IMR-90 (cell line): ENCODE results near the gene CYP2B6. TPM values are rescaled to one million over a fixed set of nuclear protein-coding genes. Genes with fewer than 3 reads are reported as not detected.

Experiments
- ATAC-seq: fragments of 200-7000 bp; cut with Tn5 transposase; 2 replicates; pipeline ENCODE4 v1.9.1; 2020; ENCODE audit warnings: low read depth, mild to moderate bottlenecking, moderate library complexity
- BruUV-seq: library from RNA; stranded (reverse); fragments of 400-500 nt; replicated peaks from 2 replicates; lab custom pipeline; 2021; lab: Mats Ljungman, UMichigan
- CTCF ChIA-PET: fragments of 300-600 bp; formaldehyde crosslinking; extraction: SDS; loops from one replicate; lab custom pipeline; 2021; ENCODE audit warnings: antibody characterized with exemption; lab: Yijun Ruan, JAX
- POLR2A ChIA-PET: fragments of 300-600 bp; sonication (Branson Sonifier 250); formaldehyde crosslinking; loops from one replicate; lab custom pipeline; 2022; ENCODE audit warnings: antibody characterized with exemption; ENCODE audit not compliant: unreplicated experiment; lab: Charles Lee
- DNase-seq: peaks from one replicate; pipeline ENCODE4 v3.0.0; 2013
- H2AFZ ChIP-seq: replicated peaks from 2 replicates; pipeline ENCODE3; 2013; ENCODE audit warnings: low read length, mild to moderate bottlenecking; ENCODE audit not compliant: poor library complexity
- H2AK5ac ChIP-seq: 2 replicates; pipeline ENCODE4 v1.6.1; 2013; ENCODE audit warnings: low read depth, low read length, inconsistent platforms
- H2AK9ac ChIP-seq: replicated peaks from 2 replicates; pipeline ENCODE3; 2013; ENCODE audit warnings: mild to moderate bottlenecking, low read depth, low read length, moderate library complexity; ENCODE audit not compliant: poor library complexity
- H2BK120ac ChIP-seq: 2 replicates; pipeline ENCODE4 v1.6.1; 2013; ENCODE audit warnings: low read depth, low read length, inconsistent platforms
- H2BK15ac ChIP-seq: 3 replicates; pipeline ENCODE4 v1.6.1; 2013; ENCODE audit warnings: low read depth, low read length, inconsistent platforms
- H2BK20ac ChIP-seq: 2 replicates; pipeline ENCODE4 v1.6.1; 2013; ENCODE audit warnings: low read depth, mild to moderate bottlenecking, inconsistent platforms, low read length, moderate library complexity
- H2BK5ac ChIP-seq: 2 replicates; pipeline ENCODE4 v1.6.1; 2013; ENCODE audit warnings: mild to moderate bottlenecking, low read depth, low read length, inconsistent platforms; ENCODE audit not compliant: poor library complexity, severe bottlenecking
- H3K14ac ChIP-seq: replicated peaks from 2 replicates; pipeline ENCODE4 v1.6.1; 2013; ENCODE audit warnings: low read depth, low read length, inconsistent platforms
- H3K18ac ChIP-seq: 2 replicates; pipeline ENCODE4 v1.6.1; 2013; ENCODE audit warnings: low read depth, low read length, control low read depth
- H3K23ac ChIP-seq: 2 replicates; pipeline ENCODE4 v1.6.1; 2013; ENCODE audit warnings: low read depth, low read length, inconsistent platforms
- H3K27ac ChIP-seq: 2 replicates; pipeline ENCODE4 v1.5.1; 2013; ENCODE audit warnings: mild to moderate bottlenecking, control low read depth, low read length; ENCODE audit not compliant: insufficient read depth
- H3K27me3 ChIP-seq: 2 replicates; pipeline ENCODE4 v1.6.1; 2013; ENCODE audit warnings: low read length; ENCODE audit not compliant: control insufficient read depth, insufficient read depth
- H3K36me3 ChIP-seq: 2 replicates; pipeline ENCODE4 v1.6.1; 2013; ENCODE audit warnings: low read length, mixed read lengths; ENCODE audit not compliant: control insufficient read depth, insufficient read depth
- H3K4ac ChIP-seq: 2 replicates; pipeline ENCODE4 v1.6.1; 2013; ENCODE audit warnings: low read depth, low read length, inconsistent platforms
- H3K4me1 ChIP-seq: 2 replicates; pipeline ENCODE4 v1.6.1; 2013; ENCODE audit warnings: low read length, mixed read lengths; ENCODE audit not compliant: control insufficient read depth, insufficient read depth
- H3K4me2 ChIP-seq: 2 replicates; pipeline ENCODE4 v1.6.1; 2013; ENCODE audit warnings: low read depth, mild to moderate bottlenecking, control low read depth, low read length, moderate library complexity
- H3K4me3 ChIP-seq: 2 replicates; pipeline ENCODE4 v1.5.1; 2013; ENCODE audit warnings: low read depth, mild to moderate bottlenecking, control low read depth, low read length, moderate library complexity; ENCODE audit not compliant: insufficient read depth
- H3K56ac ChIP-seq: 2 replicates; pipeline ENCODE4 v1.6.1; 2013; ENCODE audit warnings: low read length, inconsistent platforms; ENCODE audit not compliant: insufficient read depth; ENCODE audit errors: extremely low read depth
- H3K79me1 ChIP-seq, 2 experiments: 2 replicates each; pipeline ENCODE4 v1.6.1; 2013; ENCODE audit warnings: low read length in 2 of 2, inconsistent platforms in 1 of 2, low read depth in 1 of 2
- H3K9ac ChIP-seq: 2 replicates; pipeline ENCODE4 v1.6.1; 2013; ENCODE audit warnings: low read depth, low read length, control low read depth
- H3K9me1 ChIP-seq: 2 replicates; pipeline ENCODE4 v1.6.1; 2013; ENCODE audit warnings: low read length, inconsistent platforms; ENCODE audit not compliant: insufficient read depth
- H3K9me3 ChIP-seq: 2 replicates; pipeline ENCODE4 v1.6.1; 2013; ENCODE audit warnings: low read length; ENCODE audit not compliant: control insufficient read depth, insufficient read depth
- H4K20me1 ChIP-seq: 2 replicates; pipeline ENCODE4 v1.6.1; 2013; ENCODE audit warnings: low read length, inconsistent platforms; ENCODE audit not compliant: insufficient read depth
- H4K5ac ChIP-seq: 2 replicates; pipeline ENCODE4 v1.6.1; 2013; ENCODE audit warnings: mild to moderate bottlenecking, low read depth, low read length, control low read depth
- H4K8ac ChIP-seq, 2 experiments: 2 replicates each; pipeline ENCODE4 v1.6.1; 2013; ENCODE audit warnings: low read depth in 2 of 2, low read length in 2 of 2, control low read depth in 1 of 2, inconsistent platforms in 1 of 2
- H4K91ac ChIP-seq: 2 replicates; pipeline ENCODE4 v1.6.1; 2013; ENCODE audit warnings: low read depth, low read length, inconsistent platforms; ENCODE audit not compliant: insufficient read depth
- BHLHE40 ChIP-seq: fragments of 150-350 bp; IDR thresholded peaks from 2 replicates; pipeline ENCODE4 v1.6.1; 2016; ENCODE audit warnings: mild to moderate bottlenecking, low read depth, low read length
- CEBPB ChIP-seq: IDR thresholded peaks from 2 replicates; pipeline ENCODE4 v1.6.1; 2012; ENCODE audit warnings: low read depth, low read length, improper control_type of control experiment
- CHD1 ChIP-seq: IDR thresholded peaks from 2 replicates; pipeline ENCODE4 v1.6.1; 2012; ENCODE audit warnings: low read depth, low read length, improper control_type of control experiment
- CTCF ChIP-seq: conservative IDR thresholded peaks from 2 replicates; pipeline ENCODE4 v1.5.1; 2012; ENCODE audit warnings: mild to moderate bottlenecking, low read depth, low read length, improper control_type of control experiment
- ELK1 ChIP-seq: fragments of 150-350 bp; IDR thresholded peaks from 2 replicates; pipeline ENCODE4 v1.6.1; 2016; ENCODE audit warnings: low read depth, mild to moderate bottlenecking, low read length, moderate library complexity, borderline replicate concordance
- FOS ChIP-seq: fragments of 150-350 bp; IDR thresholded peaks from 2 replicates; pipeline ENCODE4 v1.6.1; 2016; ENCODE audit warnings: low read depth, low read length
- MAFK ChIP-seq: IDR thresholded peaks from 2 replicates; pipeline ENCODE4 v1.6.1; 2012; ENCODE audit warnings: low read depth, low read length, improper control_type of control experiment
- MAZ ChIP-seq: IDR thresholded peaks from 2 replicates; pipeline ENCODE4 v1.6.1; 2012; ENCODE audit warnings: low read depth, mild to moderate bottlenecking, low read length, improper control_type of control experiment, moderate library complexity, borderline replicate concordance
- MXI1 ChIP-seq: IDR thresholded peaks from 2 replicates; pipeline ENCODE4 v1.6.1; 2012; ENCODE audit warnings: low read depth, mild to moderate bottlenecking, low read length, moderate library complexity, borderline replicate concordance
- NFE2L2 ChIP-seq: fragments of 150-350 bp; IDR thresholded peaks from 2 replicates; pipeline ENCODE4 v1.6.1; 2016; ENCODE audit warnings: low read depth, mild to moderate bottlenecking, low read length
- POLR2A ChIP-seq: IDR thresholded peaks from 2 replicates; pipeline ENCODE4 v1.6.1; 2012; ENCODE audit warnings: mild to moderate bottlenecking, low read depth, low read length
- RAD21 ChIP-seq: IDR thresholded peaks from 2 replicates; pipeline ENCODE4 v1.6.1; 2012; ENCODE audit warnings: low read length, improper control_type of control experiment
- RCOR1 ChIP-seq: IDR thresholded peaks from 2 replicates; pipeline ENCODE4 v1.6.1; 2012; ENCODE audit warnings: mild to moderate bottlenecking, low read length, improper control_type of control experiment; ENCODE audit not compliant: insufficient replicate concordance
- RFX5 ChIP-seq: IDR thresholded peaks from 2 replicates; pipeline ENCODE4 v1.8.0; 2012; ENCODE audit warnings: low read depth, mild to moderate bottlenecking, low read length, moderate library complexity
- SMC3 ChIP-seq: fragments of 150-350 bp; IDR thresholded peaks from 2 replicates; pipeline ENCODE4 v1.6.1; 2016; ENCODE audit warnings: low read depth, mild to moderate bottlenecking, antibody characterized with exemption, low read length, moderate library complexity
- USF2 ChIP-seq: fragments of 150-350 bp; IDR thresholded peaks from 2 replicates; pipeline ENCODE4 v1.6.1; 2017; ENCODE audit warnings: mild to moderate bottlenecking, antibody characterized with exemption, low read length, low read depth
- dilution Hi-C: fragments of 300-500 bp; cut with HindIII; formaldehyde crosslinking; loops from one replicate; pipeline ENCODE4 v1.14.3; 2018; ENCODE audit warnings: low sequenced_read_pairs; ENCODE audit not compliant: unreplicated experiment
- in situ Hi-C: fragments of 300-500 bp; cut with MboI; formaldehyde crosslinking; loops from 3 replicates; pipeline ENCODE4 v1.14.3; 2019; ENCODE audit warnings: low sequenced_read_pairs, inconsistent platforms, mixed read lengths
- intact Hi-C: fragments of 100-400 bp; cut with micrococcal nuclease; formaldehyde crosslinking; loops from 2 replicates; pipeline ENCODE4 v1.10.0; 2022
- polyA plus RNA-seq, 3 experiments: library from polyadenylated mRNA; depleted of rRNA; stranded (reverse); fragments of >200 nt; gene quantifications; 2 replicates each; pipeline ENCODE4 v1.2.3, GENCODE V29; 2012; ENCODE audit warnings: low replicate concordance in 1 of 3
- total RNA-seq: library from RNA; depleted of rRNA; stranded (reverse); fragments of >200 nt; gene quantifications from 2 replicates; pipeline ENCODE4 v1.2.3, GENCODE V29; 2012

Gene CYP2B6
- total and polyA plus RNA-seq, 2 of the 4 experiments (the other 2 are of a cell fraction), result not detected

- Histone ChIP-seq H4K20me1 (no peaks in the 10 kb centered on the region), H3K4ac (no peak overlapping the region), H3K18ac (no peak overlapping the region), H4K5ac (no peak overlapping the region), H3K27ac (no peak overlapping the region), H2BK5ac (no peak overlapping the region), H3K9me1 (no peaks in the 10 kb centered on the region), H2AFZ (no peak overlapping the region), H3K4me1 (no peaks in the 10 kb centered on the region), H2AK5ac (no peak overlapping the region), H3K9me3 (no peaks in the 10 kb centered on the region), H3K56ac (no peak overlapping the region), H4K91ac (no peak overlapping the region), H3K36me3 (no peaks in the 10 kb centered on the region), H2AK9ac (no peak overlapping the region), H3K4me3 (no peak overlapping the region), H3K9ac (no peak overlapping the region), H2BK20ac (no peak overlapping the region), H3K23ac (no peak overlapping the region), H2BK15ac (no peak overlapping the region), H3K4me2 (no peak overlapping the region), H3K79me1 (no peaks in the 10 kb centered on the region), H3K27me3 (no peaks in the 10 kb centered on the region), H3K14ac (no peak overlapping the region), H2BK120ac (no peak overlapping the region), H4K8ac (no peak overlapping the region)
- dilution Hi-C loops, result no loop called here
- CTCF ChIA-PET, result no interaction called here
- no peak for TF ChIP-seq RCOR1
- TF ChIP-seq CEBPB, result no peak
- TF ChIP-seq MAFK, result no peak
- no peak for TF ChIP-seq NFE2L2
- no peak for TF ChIP-seq SMC3
- TF ChIP-seq BHLHE40, result no peak
- TF ChIP-seq POLR2A, result no peak
- no peak for TF ChIP-seq RFX5
- TF ChIP-seq RAD21, result no peak
- TF ChIP-seq MXI1, result no peak
- TF ChIP-seq MAZ, result no peak
- no peak for TF ChIP-seq USF2
- TF ChIP-seq ELK1, result no peak
- TF ChIP-seq FOS, result no peak
- no peak for TF ChIP-seq CHD1
- no peak for TF ChIP-seq CTCF
- in situ Hi-C loops, result no loop called here
- ATAC-seq (no peak), DNase-seq (no peak)
- POLR2A ChIA-PET, result no interaction called here
- intact Hi-C loops, result no loop called here
- BruUV-seq, result no TSS peak
These were observed 30.3 kb upstream of the CYP2B6 start for GRCh38 chr19:40960780-40961179.
